GM19463 (cell line): ENCODE data around the gene ZNF606.
"Not testable (repeated sequence)": the region's sequence is repeated elsewhere in the genome, so short reads cannot be mapped to it uniquely, and the experiment has no call there.

Experiments used
- ATAC-seq: cut with Tn5 transposase; IDR thresholded peaks from one replicate; pipeline ENCODE4 v1.9.1; 2021; ENCODE audit warnings: mild to moderate bottlenecking, moderate library complexity; ENCODE audit not compliant: unreplicated experiment

ZNF606 gene

GRCh38 chr19:58010507-58010906, 7.9 kb upstream of the ZNF606 start:
- ATAC-seq = no peak

- ATAC-seq = no peak
Observed at GRCh38 chr19:58009666-58010301, 7.2 kb upstream of the ZNF606 start.

GRCh38 chr19:58009301-58009665, 6.7 kb upstream of the ZNF606 start:
- no peak for ATAC-seq

- not testable (repeated sequence) for ATAC-seq
Observed at GRCh38 chr19:58008877-58009276, 6.3 kb upstream of the ZNF606 start.

GRCh38 chr19:58007285-58007684, 4.7 kb upstream of the ZNF606 start:
- no peak for ATAC-seq

GRCh38 chr19:58003174-58003828, 681 bp upstream of the ZNF606 start:
- ATAC-seq = no peak

GRCh38 chr19:58001895-58002369, 688 bp downstream of the ZNF606 start:
- no peak for ATAC-seq

GRCh38 chr19:58000677-58001076, 1.9 kb downstream of the ZNF606 start:
- ATAC-seq = no peak

- ATAC-seq = no peak
Observed at GRCh38 chr19:57992841-57993240, 9.8 kb downstream of the ZNF606 start.

GRCh38 chr19:57978586-57979289, 23.9 kb downstream of the ZNF606 start:
- ATAC-seq = no peak

- ATAC-seq = no peak
Observed at GRCh38 chr19:57974434-57974833, 28.2 kb downstream of the ZNF606 start, which contains the start of gene C19orf18. C19orf18 (minus strand) TSS chr19:57974534; CDS start chr19:57974432, 102 bp downstream.

- no peak for ATAC-seq
Observed at GRCh38 chr19:57964761-57965160, 37.9 kb downstream of the ZNF606 start.

GRCh38 chr19:57961785-57962184, 40.8 kb downstream of the ZNF606 start:
- no peak for ATAC-seq

GRCh38 chr19:57954996-57955395, 47.6 kb downstream of the ZNF606 start:
- ATAC-seq = no peak

- ATAC-seq = no peak
Observed at GRCh38 chr19:57949702-57950101, 52.9 kb downstream of the ZNF606 start.

- ATAC-seq = no peak
Observed at GRCh38 chr19:57949296-57949695, 53.3 kb downstream of the ZNF606 start.

GRCh38 chr19:57947419-57948134, 55.0 kb downstream of the ZNF606 start, which contains the start of gene ZNF256:
ZNF256 (minus strand) TSS chr19:57947706; CDS start chr19:57947474, 232 bp downstream.
- ATAC-seq = peak; percentile 94

- no peak for ATAC-seq
Observed at GRCh38 chr19:57947088-57947418, 55.6 kb downstream of the ZNF606 start.

- ATAC-seq = no peak
Observed at GRCh38 chr19:57946316-57946715, 56.3 kb downstream of the ZNF606 start.

- no peak for ATAC-seq
Observed at GRCh38 chr19:57941593-57941992, 61.0 kb downstream of the ZNF606 start.

- no peak for ATAC-seq
Observed at GRCh38 chr19:57935731-57936130, 66.9 kb downstream of the ZNF606 start.
